Suprapubic skin (tissue), 4 donors: ENCODE data around the gene KIF25. TPM values are rescaled to one million over a fixed set of nuclear protein-coding genes. Genes with fewer than 3 reads are reported as not detected.

ENCODE experiments used
- DNase-seq, 2 donors: peaks; one replicate each; pipeline ENCODE4 v3.0.0-alpha.2; 2019; ENCODE audit warnings: low spot score in 2 of 2
- H3K27ac ChIP-seq: fragments of 200-600 bp; sonication (generic); one replicate; pipeline ENCODE4 v1.5.1; 2019
- H3K27me3 ChIP-seq: fragments of 200-600 bp; sonication (generic); one replicate; pipeline ENCODE4 v1.5.1; 2019
- H3K36me3 ChIP-seq: fragments of 200-600 bp; sonication (generic); one replicate; pipeline ENCODE4 v1.5.1; 2019
- H3K4me1 ChIP-seq: fragments of 200-600 bp; sonication (generic); one replicate; pipeline ENCODE4 v1.5.1; 2019
- H3K4me3 ChIP-seq: fragments of 200-600 bp; sonication (generic); one replicate; pipeline ENCODE4 v1.5.1; 2019; ENCODE audit warnings: mild to moderate bottlenecking
- H3K9me3 ChIP-seq: fragments of 200-600 bp; sonication (generic); one replicate; pipeline ENCODE4 v1.5.1; 2019
- CTCF ChIP-seq, 2 donors: fragments of 200-600 bp in 1 of 2; fragments of 450-650 bp in 1 of 2; sonication (generic) in 1 of 2; IDR thresholded peaks; one replicate each; pipeline ENCODE4 v1.5.1; 2016 to 2019; ENCODE audit warnings: antibody characterized with exemption in 2 of 2, mild to moderate bottlenecking in 1 of 2, moderate library complexity in 1 of 2
- EP300 ChIP-seq: sonication (generic); formaldehyde crosslinking; IDR thresholded peaks from one replicate; pipeline ENCODE4 v1.6.1; 2017; ENCODE audit warnings: antibody characterized with exemption
- POLR2A ChIP-seq, 2 donors: fragments of 450-650 bp; IDR thresholded peaks; one replicate each; pipeline ENCODE4 v1.6.1; 2017; ENCODE audit warnings: antibody characterized with exemption in 2 of 2, mild to moderate bottlenecking in 2 of 2, moderate library complexity in 2 of 2
- POLR2AphosphoS5 ChIP-seq, 3 donors: sonication (generic); formaldehyde crosslinking; IDR thresholded peaks; one replicate each; pipeline ENCODE4 v1.6.1; 2017; ENCODE audit warnings: antibody characterized with exemption in 3 of 3
- WGBS: methylation state at CpG from one replicate; pipeline ENCODE4 v1.1.5; 2018; 5-methylcytosine and 5-hydroxymethylcytosine counted together
- total RNA-seq, 4 donors: library from RNA; depleted of rRNA; stranded (reverse); fragments of >200 nt; gene quantifications; one replicate each; pipeline ENCODE4 v1.1.0, GENCODE V29; 2016

KIF25 gene
- total RNA-seq, 4 donors from 2014 or later, result 0.76 TPM; not detected in 3

- Histone ChIP-seq H3K27ac (no peak overlapping the region), H3K9me3 (no peaks in the 10 kb centered on the region), H3K4me1 (peaks cover 5% of the 10 kb centered on the region), H3K36me3 (no peaks in the 10 kb centered on the region), H3K27me3 (no peaks in the 10 kb centered on the region), H3K4me3 (no peak overlapping the region)
- 83% methylated on average over 3 of the region's 3 CpGs for WGBS
- no peak for DNase-seq
- TF ChIP-seq CTCF (IDR thresholded peaks at IDR 0.05) (no peak), POLR2AphosphoS5 (IDR thresholded peaks at IDR 0.05) (no peak), EP300 (no peak), POLR2A (IDR thresholded peaks at IDR 0.05) (no peak)
Observed at GRCh38 chr6:168009331-168009730, 11.9 kb downstream of the KIF25 start.

- DNase-seq, result no peak
- Histone ChIP-seq H3K4me1 (peaks cover 5% of the 10 kb centered on the region), H3K9me3 (no peaks in the 10 kb centered on the region), H3K27me3 (peaks cover 4% of the 10 kb centered on the region), H3K36me3 (no peaks in the 10 kb centered on the region), H3K4me3 (no peak overlapping the region), H3K27ac (no peak overlapping the region)
- TF ChIP-seq CTCF (IDR thresholded peaks at IDR 0.05) (no peak), EP300 (no peak), POLR2AphosphoS5 (IDR thresholded peaks at IDR 0.05) (no peak), POLR2A (IDR thresholded peaks at IDR 0.05) (no peak)
- WGBS, result 93% methylated on average over 1 of the region's 1 CpG
Observed at GRCh38 chr6:168011291-168011690, 13.8 kb downstream of the KIF25 start.

- Histone ChIP-seq H3K36me3 (no peaks in the 10 kb centered on the region), H3K4me1 (peaks cover 8% of the 10 kb centered on the region), H3K27ac (no peak overlapping the region), H3K27me3 (peaks cover 6% of the 10 kb centered on the region), H3K9me3 (no peaks in the 10 kb centered on the region), H3K4me3 (no peak overlapping the region)
- no peak for DNase-seq
- 100% methylated on average over 4 of the region's 13 CpGs for WGBS
- TF ChIP-seq CTCF (IDR thresholded peaks at IDR 0.05), result no peak
- TF ChIP-seq POLR2A (IDR thresholded peaks at IDR 0.05), result no peak
- no peak for TF ChIP-seq POLR2AphosphoS5 (IDR thresholded peaks at IDR 0.05)
- TF ChIP-seq EP300, result no peak
Observed at GRCh38 chr6:168012431-168013249, 15.2 kb downstream of the KIF25 start.

GRCh38 chr6:168013250-168013915 is 15.9 kb downstream of the KIF25 start:
- no peak overlapping the region for H3K27ac ChIP-seq
- no peak overlapping the region for H3K4me3 ChIP-seq
- 90% methylated on average over 3 of the region's 7 CpGs for WGBS
- H3K27me3 ChIP-seq, result peaks cover 9% of the 10 kb centered on the region
- no peaks in the 10 kb centered on the region for H3K36me3 ChIP-seq
- TF ChIP-seq EP300 (no peak), POLR2A (IDR thresholded peaks at IDR 0.05) (no peak), POLR2AphosphoS5 (IDR thresholded peaks at IDR 0.05) (no peak), CTCF (IDR thresholded peaks at IDR 0.05) (no peak)
- DNase-seq, result no peak
- H3K4me1 ChIP-seq, result peaks cover 6% of the 10 kb centered on the region
- no peaks in the 10 kb centered on the region for H3K9me3 ChIP-seq

GRCh38 chr6:168014428-168014827 is 17.0 kb downstream of the KIF25 start:
- WGBS, result 49% methylated on average over 6 of the region's 6 CpGs

More at GRCh38 chr6:168014428-168014827, 17.0 kb downstream of the KIF25 start:
- TF ChIP-seq POLR2AphosphoS5 (IDR thresholded peaks at IDR 0.05) (no peak), POLR2A (IDR thresholded peaks at IDR 0.05) (no peak), EP300 (no peak), CTCF (IDR thresholded peaks at IDR 0.05) (no peak)
- no peaks in the 10 kb centered on the region for H3K36me3 ChIP-seq
- DNase-seq, result no peak
- peaks cover 6% of the 10 kb centered on the region for H3K4me1 ChIP-seq
- H3K9me3 ChIP-seq, result no peaks in the 10 kb centered on the region
- H3K4me3 ChIP-seq, result no peak overlapping the region
- H3K27ac ChIP-seq, result no peak overlapping the region
- H3K27me3 ChIP-seq, result peaks cover 10% of the 10 kb centered on the region
